ENCODE measurements around the gene PCNX3. TPM values are rescaled to one million over a fixed set of nuclear protein-coding genes. Genes with fewer than 3 reads are reported as not detected.

Gene PCNX3
- total and polyA plus RNA-seq, 2 of the 4 experiments (the other 2 are of a cell fraction), result 5.6 to 33.2 TPM

Small RNA genes lying within 50 kb of the gene (microRNA-seq; reads per million reads assigned to microRNA genes)
- gene MIR4489 (ENCODE audit: insufficient read depth in 1 of 2, insufficient read length in 1 of 2, unreplicated experiment in 1 of 2) (0 to 2.1 reads per million in 2 experiments), gene MIR4690 (ENCODE audit: insufficient read depth in 1 of 2, insufficient read length in 1 of 2, unreplicated experiment in 1 of 2) (0 to 3.1 reads per million in 2 experiments)

Small RNA genes lying within 50 kb of the gene (small RNA-seq; reads per million reads assigned to genes)
- 0 to 0.61 (median 0) reads per million in 5 experiments for gene MIR4489
- 0 to 10.2 (median 0.61) reads per million in 5 experiments for gene MIR4690

Other genes with a start within 250 kb of the PCNX3 start
- 0.56 and 0.72 TPM in 2 replicates for gene SLC25A45, start 233.1 kb upstream of the PCNX3 start, total RNA-seq (2012; rRNA removed)
- gene SLC25A45, start 233.1 kb upstream of the PCNX3 start, polyA plus RNA-seq (2012; rRNA removed), result 1.2 and 1.3 TPM in 2 replicates
- 10.8 and 11.3 TPM in 2 replicates for gene FRMD8, start 229.1 kb upstream of the PCNX3 start, total RNA-seq (2012; rRNA removed)
- gene FRMD8, start 229.1 kb upstream of the PCNX3 start, polyA plus RNA-seq (2012; rRNA removed), result 19.8 and 22.5 TPM in 2 replicates
- gene NEAT1, start 193.0 kb upstream of the PCNX3 start, total RNA-seq (2012; rRNA removed), result 30.1 and 38.0 TPM in 2 replicates
- gene NEAT1, start 193.0 kb upstream of the PCNX3 start, polyA plus RNA-seq (2012; rRNA removed), result 56.3 and 114 TPM in 2 replicates
- 3,569 and 5,244 TPM in 2 replicates for gene MALAT1, start 116.7 kb upstream of the PCNX3 start, total RNA-seq (2012; rRNA removed)
- gene MALAT1, start 116.7 kb upstream of the PCNX3 start, polyA plus RNA-seq (2012; rRNA removed), result 430 and 636 TPM in 2 replicates
- 95.8 and 96.4 TPM in 2 replicates for gene SCYL1, start 90.7 kb upstream of the PCNX3 start, total RNA-seq (2012; rRNA removed)
- gene SCYL1, start 90.7 kb upstream of the PCNX3 start, polyA plus RNA-seq (2012; rRNA removed), result 150 and 172 TPM in 2 replicates
- 6.6 and 8.3 TPM in 2 replicates for gene LTBP3, start 57.4 kb upstream of the PCNX3 start, total RNA-seq (2012; rRNA removed)
- gene LTBP3, start 57.4 kb upstream of the PCNX3 start, polyA plus RNA-seq (2012; rRNA removed), result 145 and 216 TPM in 2 replicates
- 69.7 and 75.6 TPM in 2 replicates for gene ZNRD2, start 45.3 kb upstream of the PCNX3 start, total RNA-seq (2012; rRNA removed)
- gene ZNRD2, start 45.3 kb upstream of the PCNX3 start, polyA plus RNA-seq (2012; rRNA removed), result 90.3 and 113 TPM in 2 replicates
- 12.0 and 14.2 TPM in 2 replicates for gene FAM89B, start 43.2 kb upstream of the PCNX3 start, total RNA-seq (2012; rRNA removed)
- 65.5 and 86.6 TPM in 2 replicates for gene FAM89B, start 43.2 kb upstream of the PCNX3 start, polyA plus RNA-seq (2012; rRNA removed)
- 10.0 and 13.3 TPM in 2 replicates for gene EHBP1L1, start 39.7 kb upstream of the PCNX3 start, total RNA-seq (2012; rRNA removed)
- 27.4 and 29.0 TPM in 2 replicates for gene EHBP1L1, start 39.7 kb upstream of the PCNX3 start, polyA plus RNA-seq (2012; rRNA removed)
- not detected in 2 replicates for gene KCNK7, start 20.0 kb upstream of the PCNX3 start, total RNA-seq (2012; rRNA removed)
- gene KCNK7, start 20.0 kb upstream of the PCNX3 start, polyA plus RNA-seq (2012; rRNA removed), result 0.09 and 0.34 TPM in 2 replicates
- 16.7 and 17.7 TPM in 2 replicates for gene MAP3K11, start 1.6 kb upstream of the PCNX3 start, total RNA-seq (2012; rRNA removed)
- gene MAP3K11, start 1.6 kb upstream of the PCNX3 start, polyA plus RNA-seq (2012; rRNA removed), result 37.5 and 52.0 TPM in 2 replicates
- gene SIPA1, start 22.3 kb downstream of the PCNX3 start, total RNA-seq (2012; rRNA removed), result 10.6 and 11.4 TPM in 2 replicates
- 39.7 and 44.3 TPM in 2 replicates for gene SIPA1, start 22.3 kb downstream of the PCNX3 start, polyA plus RNA-seq (2012; rRNA removed)
- gene RELA, start 47.1 kb downstream of the PCNX3 start, total RNA-seq (2012; rRNA removed), result 8.6 and 8.9 TPM in 2 replicates
- gene RELA, start 47.1 kb downstream of the PCNX3 start, polyA plus RNA-seq (2012; rRNA removed), result 51.0 and 53.0 TPM in 2 replicates
- gene KAT5, start 96.5 kb downstream of the PCNX3 start, total RNA-seq (2012; rRNA removed), result 28.6 and 33.3 TPM in 2 replicates
- gene KAT5, start 96.5 kb downstream of the PCNX3 start, polyA plus RNA-seq (2012; rRNA removed), result 34.2 and 41.1 TPM in 2 replicates
- gene RNASEH2C, start 105.0 kb downstream of the PCNX3 start, total RNA-seq (2012; rRNA removed), result 40.0 and 69.4 TPM in 2 replicates
- gene RNASEH2C, start 105.0 kb downstream of the PCNX3 start, polyA plus RNA-seq (2012; rRNA removed), result 34.8 and 46.3 TPM in 2 replicates
- 2.2 and 2.5 TPM in 2 replicates for gene AP5B1, start 165.2 kb downstream of the PCNX3 start, total RNA-seq (2012; rRNA removed)
- gene AP5B1, start 165.2 kb downstream of the PCNX3 start, polyA plus RNA-seq (2012; rRNA removed), result 5.0 and 6.0 TPM in 2 replicates
- not detected in 2 replicates for gene OVOL1, start 171.3 kb downstream of the PCNX3 start, total RNA-seq (2012; rRNA removed)
- gene OVOL1, start 171.3 kb downstream of the PCNX3 start, polyA plus RNA-seq (2012; rRNA removed), result not detected in 2 replicates
- 0.36 TPM in 1 of 2 replicates, not detected in the other for gene SNX32, start 218.2 kb downstream of the PCNX3 start, total RNA-seq (2012; rRNA removed)
- gene SNX32, start 218.2 kb downstream of the PCNX3 start, polyA plus RNA-seq (2012; rRNA removed), result 0.69 and 0.79 TPM in 2 replicates
- 919 and 960 TPM in 2 replicates for gene CFL1, start 242.4 kb downstream of the PCNX3 start, total RNA-seq (2012; rRNA removed)
- 2,231 and 2,466 TPM in 2 replicates for gene CFL1, start 242.4 kb downstream of the PCNX3 start, polyA plus RNA-seq (2012; rRNA removed)
- gene MUS81, start 244.7 kb downstream of the PCNX3 start, total RNA-seq (2012; rRNA removed), result 22.5 and 23.7 TPM in 2 replicates
- 47.9 and 57.0 TPM in 2 replicates for gene MUS81, start 244.7 kb downstream of the PCNX3 start, polyA plus RNA-seq (2012; rRNA removed)